Measurements from ENCODE around the gene AHI1.
"Not testable (repeated sequence)": the region's sequence is repeated elsewhere in the genome, so short reads cannot be mapped to it uniquely, and the experiment has no call there.

AHI1 gene

DNA sequence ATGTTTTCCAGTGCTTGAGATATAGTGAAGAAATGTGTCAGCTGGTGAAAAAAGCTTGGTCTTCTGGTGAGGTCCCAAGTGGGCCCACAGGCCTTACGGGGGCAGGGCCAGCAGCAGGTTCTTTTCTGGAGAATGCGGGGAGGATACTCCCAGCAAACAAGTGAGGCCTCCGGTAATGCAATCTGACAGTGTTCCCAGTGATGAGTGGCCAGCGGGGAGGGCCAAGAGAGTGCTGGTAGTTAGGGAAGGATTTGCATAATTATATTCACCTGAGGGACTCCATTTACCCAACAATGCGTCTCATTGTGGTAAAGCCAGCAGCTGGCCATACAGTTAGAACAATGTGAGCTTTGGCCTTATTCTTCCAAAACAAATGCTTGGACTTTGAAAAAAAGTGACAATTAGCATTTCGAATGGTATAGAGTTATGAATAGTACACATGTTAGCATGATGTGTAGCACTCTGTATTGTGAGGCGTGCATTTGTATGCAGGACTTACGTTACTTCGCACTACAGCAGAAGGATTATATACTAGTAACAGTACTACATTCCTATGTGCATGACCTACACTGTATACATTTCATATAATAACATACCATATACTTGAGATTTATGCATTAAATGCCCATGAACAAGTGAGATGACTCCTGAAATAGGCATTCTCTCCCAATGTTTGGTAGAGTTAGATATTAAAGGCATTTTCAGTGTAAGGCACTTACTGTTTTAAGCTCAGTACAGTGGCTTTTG lies 246.6 kb downstream of the AHI1 start:
- H2BK15ac ChIP-seq (ENCODE audit: low read length): no peak overlapping the region
- H2AFZ ChIP-seq (ENCODE audit: low read length): no peak overlapping the region
- H2AK5ac ChIP-seq (ENCODE audit: low read depth, low read length): no peak overlapping the region
- no peak overlapping the region for H3K27ac ChIP-seq (replicated peaks; ENCODE audit: low read length)
- no peaks in the 10 kb centered on the region for H3K27me3 ChIP-seq (ENCODE audit: control insufficient read depth in 3 of 3, insufficient read depth in 3 of 3, low read depth in 1 of 3, low read length in 3 of 3)
- no peak overlapping the region for H3K4me3 ChIP-seq (ENCODE audit: low read length in 2 of 2)
- H3K9ac ChIP-seq (ENCODE audit: low read depth, low read length, poor library complexity): no peak overlapping the region
- H4K91ac ChIP-seq (ENCODE audit: low read depth, low read length, poor library complexity): no peak overlapping the region
- peak; percentile 49 for DNase-seq (ENCODE audit: low spot score)
- H3K14ac ChIP-seq (ENCODE audit: low read length): no peak overlapping the region
- H3K23ac ChIP-seq (ENCODE audit: low read depth, low read length, poor library complexity): no peak overlapping the region
- no peak overlapping the region for H3K18ac ChIP-seq (ENCODE audit: low read length)
- H3K4ac ChIP-seq (ENCODE audit: low read length): no peak overlapping the region
- H3K9me3 ChIP-seq (replicated peaks in 1 of 2; ENCODE audit: control insufficient read depth in 2 of 2, insufficient read depth in 1 of 2, low read depth in 1 of 2, low read length in 2 of 2): no peaks in the 10 kb centered on the region
- H4K8ac ChIP-seq (ENCODE audit: low read depth, low read length): no peak overlapping the region
- no peaks in the 10 kb centered on the region for H3K36me3 ChIP-seq (replicated peaks in 1 of 2; ENCODE audit: control insufficient read depth in 2 of 2, insufficient read depth in 2 of 2, low read length in 2 of 2)
- no CpG with 5 or more reads among the region's 9 CpGs for WGBS, 2 donors (ENCODE audit: extremely low coverage in 2 of 2, insufficient read length in 2 of 2, insufficient replicate concordance in 1 of 2)
- H3K4me2 ChIP-seq (ENCODE audit: insufficient read depth, low read length, poor library complexity, severe bottlenecking): no peak overlapping the region
- no peak overlapping the region for H2BK12ac ChIP-seq (ENCODE audit: low read length)
- H2BK120ac ChIP-seq (ENCODE audit: low read depth, low read length): no peak overlapping the region
- no peak overlapping the region for H2BK5ac ChIP-seq (ENCODE audit: low read length)
- H3K4me1 ChIP-seq (ENCODE audit: control insufficient read depth in 2 of 2, insufficient read depth in 1 of 2, low read depth in 1 of 2, low read length in 2 of 2): peaks cover 10 to 12% of the 10 kb centered on the region in 2 donors
- no peaks in the 10 kb centered on the region for H3K79me1 ChIP-seq (ENCODE audit: low read depth, low read length)

DNA sequence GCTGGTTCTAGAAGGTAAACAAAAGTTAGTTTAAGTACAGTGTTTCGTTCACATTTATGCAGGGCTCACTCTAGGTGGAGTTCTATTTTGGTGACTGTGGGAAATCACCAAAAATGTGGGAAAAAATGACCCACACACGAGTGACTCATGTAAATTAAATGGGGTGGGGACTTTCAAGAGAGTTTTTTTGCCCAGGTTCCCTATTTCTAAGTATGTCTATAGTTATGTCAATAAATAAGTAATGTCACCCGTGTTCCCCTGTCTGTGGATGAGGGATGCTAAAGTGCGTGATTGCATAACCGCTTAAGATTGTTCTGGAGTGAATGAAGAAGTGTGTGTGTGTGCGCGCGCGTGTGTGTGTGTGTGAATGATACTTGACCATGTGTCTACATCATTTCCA lies 247.3 kb downstream of the AHI1 start:
- no peak overlapping the region for H3K9ac ChIP-seq (ENCODE audit: low read depth, low read length, poor library complexity)
- no peak overlapping the region for H3K23ac ChIP-seq (ENCODE audit: low read depth, low read length, poor library complexity)
- no peaks in the 10 kb centered on the region for H3K27me3 ChIP-seq (ENCODE audit: control insufficient read depth in 3 of 3, insufficient read depth in 3 of 3, low read depth in 1 of 3, low read length in 3 of 3)
- H4K8ac ChIP-seq (ENCODE audit: low read depth, low read length): no peak overlapping the region
- H3K4ac ChIP-seq (ENCODE audit: low read length): no peak overlapping the region
- no peak overlapping the region for H3K4me2 ChIP-seq (ENCODE audit: insufficient read depth, low read length, poor library complexity, severe bottlenecking)
- H3K36me3 ChIP-seq (replicated peaks in 1 of 2; ENCODE audit: control insufficient read depth in 2 of 2, insufficient read depth in 2 of 2, low read length in 2 of 2): no peaks in the 10 kb centered on the region
- no peaks in the 10 kb centered on the region for H3K79me1 ChIP-seq (ENCODE audit: low read depth, low read length)
- no peak overlapping the region for H3K4me3 ChIP-seq (ENCODE audit: low read length in 2 of 2)
- no peak overlapping the region for H2BK5ac ChIP-seq (ENCODE audit: low read length)
- H3K14ac ChIP-seq (ENCODE audit: low read length): no peak overlapping the region
- no peak overlapping the region for H2BK120ac ChIP-seq (ENCODE audit: low read depth, low read length)
- peaks cover 10 to 12% of the 10 kb centered on the region in 2 donors for H3K4me1 ChIP-seq (ENCODE audit: control insufficient read depth in 2 of 2, insufficient read depth in 1 of 2, low read depth in 1 of 2, low read length in 2 of 2)
- no peak overlapping the region for H3K18ac ChIP-seq (ENCODE audit: low read length)
- no CpG with 5 or more reads among the region's 9 CpGs for WGBS, 2 donors (ENCODE audit: extremely low coverage in 2 of 2, insufficient read length in 2 of 2, insufficient replicate concordance in 1 of 2)
- H2AFZ ChIP-seq (ENCODE audit: low read length): no peak overlapping the region
- H2BK12ac ChIP-seq (ENCODE audit: low read length): no peak overlapping the region
- H2BK15ac ChIP-seq (ENCODE audit: low read length): no peak overlapping the region
- no peak overlapping the region for H4K91ac ChIP-seq (ENCODE audit: low read depth, low read length, poor library complexity)
- H3K9me3 ChIP-seq (replicated peaks in 1 of 2; ENCODE audit: control insufficient read depth in 2 of 2, insufficient read depth in 1 of 2, low read depth in 1 of 2, low read length in 2 of 2): no peaks in the 10 kb centered on the region
- no peak overlapping the region for H2AK5ac ChIP-seq (ENCODE audit: low read depth, low read length)
- no peak for DNase-seq (ENCODE audit: low spot score)
- H3K27ac ChIP-seq (replicated peaks; ENCODE audit: low read length): no peak overlapping the region

DNA sequence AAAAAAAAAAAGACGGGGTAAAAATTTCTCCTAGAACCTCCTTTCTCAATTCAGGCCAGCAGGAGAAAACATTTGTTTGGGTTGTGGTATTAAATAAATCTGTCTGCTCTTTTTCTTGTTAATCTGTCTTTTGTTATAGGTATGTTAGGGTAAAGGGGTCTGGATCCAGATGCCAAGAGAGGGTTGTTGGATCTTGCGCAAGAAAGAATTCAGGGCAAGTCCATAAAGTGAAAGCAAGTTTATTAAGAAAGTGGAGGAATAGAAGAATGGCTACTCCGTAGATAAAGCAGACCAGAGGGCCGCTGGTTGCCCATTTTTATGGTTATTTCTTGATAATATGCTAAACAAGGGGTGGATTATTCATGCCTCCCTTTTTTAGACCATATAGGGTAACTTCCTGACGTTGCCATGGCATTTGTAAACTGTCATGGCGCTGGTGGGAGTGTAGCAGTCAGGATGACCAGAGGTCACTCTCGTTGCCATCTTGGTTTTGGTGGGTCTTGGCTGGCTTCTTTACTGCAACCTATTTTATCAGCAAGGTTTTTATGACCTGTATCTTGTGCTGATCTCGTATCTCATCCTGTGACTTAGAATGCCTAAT lies 251.0 kb downstream of the AHI1 start:
- not testable (repeated sequence) for H3K4me3 ChIP-seq (ENCODE audit: low read length in 2 of 2); H3K9me3 ChIP-seq (replicated peaks in 1 of 2; ENCODE audit: control insufficient read depth in 2 of 2, insufficient read depth in 1 of 2, low read depth in 1 of 2, low read length in 2 of 2); H3K14ac ChIP-seq (ENCODE audit: low read length); H4K91ac ChIP-seq (ENCODE audit: low read depth, low read length, poor library complexity); H3K4ac ChIP-seq (ENCODE audit: low read length); H4K8ac ChIP-seq (ENCODE audit: low read depth, low read length); H3K9ac ChIP-seq (ENCODE audit: low read depth, low read length, poor library complexity); H3K79me1 ChIP-seq (ENCODE audit: low read depth, low read length); DNase-seq (ENCODE audit: low spot score); H2BK15ac ChIP-seq (ENCODE audit: low read length); H3K27ac ChIP-seq (replicated peaks; ENCODE audit: low read length); H3K18ac ChIP-seq (ENCODE audit: low read length); H3K27me3 ChIP-seq (ENCODE audit: control insufficient read depth in 3 of 3, insufficient read depth in 3 of 3, low read depth in 1 of 3, low read length in 3 of 3); H2AK5ac ChIP-seq (ENCODE audit: low read depth, low read length); H2BK120ac ChIP-seq (ENCODE audit: low read depth, low read length); H3K4me2 ChIP-seq (ENCODE audit: insufficient read depth, low read length, poor library complexity, severe bottlenecking); H2BK5ac ChIP-seq (ENCODE audit: low read length); H2BK12ac ChIP-seq (ENCODE audit: low read length); H3K36me3 ChIP-seq (replicated peaks in 1 of 2; ENCODE audit: control insufficient read depth in 2 of 2, insufficient read depth in 2 of 2, low read length in 2 of 2); H2AFZ ChIP-seq (ENCODE audit: low read length); H3K23ac ChIP-seq (ENCODE audit: low read depth, low read length, poor library complexity)
- no CpG with 5 or more reads among the region's 8 CpGs for WGBS, 2 donors (ENCODE audit: extremely low coverage in 2 of 2, insufficient read length in 2 of 2, insufficient replicate concordance in 1 of 2)
- H3K4me1 ChIP-seq (ENCODE audit: control insufficient read depth in 2 of 2, insufficient read depth in 1 of 2, low read depth in 1 of 2, low read length in 2 of 2): peaks cover 7 to 13% of the 10 kb centered on the region in 2 donors

DNA sequence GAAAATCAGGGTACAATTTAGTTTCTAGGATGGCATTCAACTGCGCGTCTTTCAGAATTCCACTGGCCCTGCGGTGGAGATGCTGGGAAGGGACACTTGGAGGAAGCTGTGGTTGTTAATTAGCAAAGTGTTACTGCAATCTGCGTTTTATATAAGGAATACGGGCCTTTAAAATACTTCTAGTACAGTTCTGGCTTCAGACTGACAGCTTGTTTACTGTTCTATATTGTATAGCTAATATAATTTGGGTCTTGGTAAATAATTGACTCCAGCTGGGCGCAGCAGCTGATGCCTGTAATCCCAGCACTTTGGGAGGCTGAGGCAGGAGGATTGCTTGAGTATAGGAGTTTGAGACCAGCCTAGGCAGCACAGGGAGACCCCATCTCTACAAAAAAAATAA lies 252.7 kb downstream of the AHI1 start:
- Histone ChIP-seq H3K14ac (ENCODE audit: low read length) (no peak overlapping the region), H3K9ac (ENCODE audit: low read depth, low read length, poor library complexity) (no peak overlapping the region), H3K23ac (ENCODE audit: low read depth, low read length, poor library complexity) (no peak overlapping the region), H2AFZ (ENCODE audit: low read length) (no peak overlapping the region), H3K4ac (ENCODE audit: low read length) (no peak overlapping the region), H3K4me1 (ENCODE audit: control insufficient read depth in 2 of 2, insufficient read depth in 1 of 2, low read depth in 1 of 2, low read length in 2 of 2) (peaks cover 2 to 3% of the 10 kb centered on the region in 2 donors), H3K79me1 (ENCODE audit: low read depth, low read length) (no peaks in the 10 kb centered on the region), H3K18ac (ENCODE audit: low read length) (no peak overlapping the region), H3K9me3 (replicated peaks in 1 of 2; ENCODE audit: control insufficient read depth in 2 of 2, insufficient read depth in 1 of 2, low read depth in 1 of 2, low read length in 2 of 2) (no peaks in the 10 kb centered on the region), H2BK12ac (ENCODE audit: low read length) (no peak overlapping the region), H3K4me3 (ENCODE audit: low read length in 2 of 2) (no peak overlapping the region), H2AK5ac (ENCODE audit: low read depth, low read length) (no peak overlapping the region), H2BK120ac (ENCODE audit: low read depth, low read length) (no peak overlapping the region), H4K8ac (ENCODE audit: low read depth, low read length) (no peak overlapping the region), H2BK15ac (ENCODE audit: low read length) (no peak overlapping the region), H3K27ac (replicated peaks; ENCODE audit: low read length) (no peak overlapping the region), H4K91ac (ENCODE audit: low read depth, low read length, poor library complexity) (no peak overlapping the region), H3K27me3 (ENCODE audit: control insufficient read depth in 3 of 3, insufficient read depth in 3 of 3, low read depth in 1 of 3, low read length in 3 of 3) (no peaks in the 10 kb centered on the region), H3K36me3 (replicated peaks in 1 of 2; ENCODE audit: control insufficient read depth in 2 of 2, insufficient read depth in 2 of 2, low read length in 2 of 2) (no peaks in the 10 kb centered on the region), H2BK5ac (ENCODE audit: low read length) (no peak overlapping the region), H3K4me2 (ENCODE audit: insufficient read depth, low read length, poor library complexity, severe bottlenecking) (no peak overlapping the region)
- no CpG with 5 or more reads among the region's 6 CpGs for WGBS, 2 donors (ENCODE audit: extremely low coverage in 2 of 2, insufficient read length in 2 of 2, insufficient replicate concordance in 1 of 2)
- no peak for DNase-seq (ENCODE audit: low spot score)

All from neuronal stem cell (in vitro differentiated cells).